Suprapubic skin (tissue), 4 donors: ENCODE results near the gene NLRC3. TPM values are rescaled to one million over a fixed set of nuclear protein-coding genes. Genes with fewer than 3 reads are reported as not detected.
"Not testable (repeated sequence)": the region's sequence is repeated elsewhere in the genome, so short reads cannot be mapped to it uniquely, and the experiment has no call there.

Experiments used
- DNase-seq, 2 donors: peaks; one replicate each; pipeline ENCODE4 v3.0.0-alpha.2; 2019; ENCODE audit warnings: low spot score in 2 of 2
- H3K27ac ChIP-seq: fragments of 200-600 bp; sonication (generic); one replicate; pipeline ENCODE4 v1.5.1; 2019
- H3K27me3 ChIP-seq: fragments of 200-600 bp; sonication (generic); one replicate; pipeline ENCODE4 v1.5.1; 2019
- H3K36me3 ChIP-seq: fragments of 200-600 bp; sonication (generic); one replicate; pipeline ENCODE4 v1.5.1; 2019
- H3K4me1 ChIP-seq: fragments of 200-600 bp; sonication (generic); one replicate; pipeline ENCODE4 v1.5.1; 2019
- H3K4me3 ChIP-seq: fragments of 200-600 bp; sonication (generic); one replicate; pipeline ENCODE4 v1.5.1; 2019; ENCODE audit warnings: mild to moderate bottlenecking
- H3K9me3 ChIP-seq: fragments of 200-600 bp; sonication (generic); one replicate; pipeline ENCODE4 v1.5.1; 2019
- CTCF ChIP-seq, 2 donors: fragments of 200-600 bp in 1 of 2; fragments of 450-650 bp in 1 of 2; sonication (generic) in 1 of 2; IDR thresholded peaks; one replicate each; pipeline ENCODE4 v1.5.1; 2016 to 2019; ENCODE audit warnings: antibody characterized with exemption in 2 of 2, mild to moderate bottlenecking in 1 of 2, moderate library complexity in 1 of 2
- EP300 ChIP-seq: sonication (generic); formaldehyde crosslinking; IDR thresholded peaks from one replicate; pipeline ENCODE4 v1.6.1; 2017; ENCODE audit warnings: antibody characterized with exemption
- POLR2A ChIP-seq, 2 donors: fragments of 450-650 bp; IDR thresholded peaks; one replicate each; pipeline ENCODE4 v1.6.1; 2017; ENCODE audit warnings: antibody characterized with exemption in 2 of 2, mild to moderate bottlenecking in 2 of 2, moderate library complexity in 2 of 2
- POLR2AphosphoS5 ChIP-seq, 3 donors: sonication (generic); formaldehyde crosslinking; IDR thresholded peaks; one replicate each; pipeline ENCODE4 v1.6.1; 2017; ENCODE audit warnings: antibody characterized with exemption in 3 of 3
- WGBS: methylation state at CpG from one replicate; pipeline ENCODE4 v1.1.5; 2018; 5-methylcytosine and 5-hydroxymethylcytosine counted together
- total RNA-seq, 4 donors: library from RNA; depleted of rRNA; stranded (reverse); fragments of >200 nt; gene quantifications; one replicate each; pipeline ENCODE4 v1.1.0, GENCODE V29; 2016

NLRC3 gene
- total RNA-seq, 4 donors from 2014 or later: 0.16 to 1.2 (median 0.39) TPM

DNA sequence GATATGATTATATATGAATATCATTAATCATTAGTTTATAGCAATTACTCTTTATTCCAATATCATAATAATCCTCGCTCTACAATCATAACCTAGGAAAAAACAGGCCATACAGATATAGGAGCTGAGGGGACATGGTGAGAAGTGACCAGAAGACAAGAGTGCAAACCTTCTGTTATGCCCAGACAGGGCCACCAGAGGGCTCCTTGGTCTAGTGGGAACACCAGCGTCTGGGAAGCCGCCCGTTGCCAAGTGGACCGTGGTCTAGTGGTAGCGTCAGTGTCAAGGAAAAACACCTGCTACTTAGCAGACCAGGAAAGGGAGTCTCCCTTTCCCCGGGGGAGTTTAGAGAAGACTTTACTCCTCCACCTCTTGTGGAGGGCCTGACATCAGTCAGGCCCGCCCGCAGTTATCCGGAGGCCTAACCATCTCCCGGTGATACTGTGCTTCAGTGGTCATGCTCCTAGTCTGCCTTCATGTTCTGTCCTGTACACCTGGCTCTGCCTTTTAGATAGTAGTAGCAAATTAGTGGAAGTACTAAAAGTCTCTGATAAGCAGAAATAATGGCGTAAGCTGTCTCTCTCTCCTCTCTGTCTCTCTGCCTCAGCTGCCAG, 49.9 kb downstream of the NLRC3 start:
- 61% methylated on average over 12 of the region's 12 CpGs for WGBS
- H3K4me1 ChIP-seq, H3K4me3 ChIP-seq, H3K27me3 ChIP-seq, H3K27ac ChIP-seq, H3K9me3 ChIP-seq: not testable (repeated sequence)
- TF ChIP-seq CTCF (IDR thresholded peaks at IDR 0.05): peak; percentile 41 to 51
- peak; percentile 75 to 85 for DNase-seq
- peaks cover 67% of the 10 kb centered on the region for H3K36me3 ChIP-seq

- DNase-seq: no peak
- Histone ChIP-seq H3K27ac (no peak overlapping the region), H3K27me3 (no peaks in the 10 kb centered on the region), H3K4me1 (no peaks in the 10 kb centered on the region), H3K36me3 (peaks cover 61% of the 10 kb centered on the region), H3K4me3 (no peak overlapping the region), H3K9me3 (no peaks in the 10 kb centered on the region)
- WGBS: 77% methylated on average over 5 of the region's 5 CpGs
- TF ChIP-seq POLR2A (IDR thresholded peaks at IDR 0.05): no peak
- TF ChIP-seq EP300: no peak
- TF ChIP-seq POLR2AphosphoS5 (IDR thresholded peaks at IDR 0.05): no peak
- no peak for TF ChIP-seq CTCF (IDR thresholded peaks at IDR 0.05)
Observed at GRCh38 chr16:3525951-3526350, 51.3 kb downstream of the NLRC3 start.

- DNase-seq: no peak
- no peaks in the 10 kb centered on the region for H3K4me1 ChIP-seq
- H3K4me3 ChIP-seq: no peak overlapping the region
- H3K27ac ChIP-seq: no peak overlapping the region
- H3K27me3 ChIP-seq: no peaks in the 10 kb centered on the region
- 98% methylated on average over 3 of the region's 3 CpGs for WGBS
- no peaks in the 10 kb centered on the region for H3K9me3 ChIP-seq
- TF ChIP-seq EP300 (no peak), POLR2AphosphoS5 (IDR thresholded peaks at IDR 0.05) (no peak), POLR2A (IDR thresholded peaks at IDR 0.05) (no peak), CTCF (IDR thresholded peaks at IDR 0.05) (no peak)
- peaks cover 65% of the 10 kb centered on the region for H3K36me3 ChIP-seq
Observed at GRCh38 chr16:3523281-3523680, 53.9 kb downstream of the NLRC3 start.

- no peak for TF ChIP-seq EP300
- no peak for TF ChIP-seq CTCF (IDR thresholded peaks at IDR 0.05)
- no peak for TF ChIP-seq POLR2AphosphoS5 (IDR thresholded peaks at IDR 0.05)
- TF ChIP-seq POLR2A (IDR thresholded peaks at IDR 0.05): no peak
- no peaks in the 10 kb centered on the region for H3K9me3 ChIP-seq
- no peaks in the 10 kb centered on the region for H3K4me1 ChIP-seq
- DNase-seq: no peak
- H3K27ac ChIP-seq: peak overlapping the region; percentile 32
- H3K4me3 ChIP-seq: no peak overlapping the region
- 44% methylated on average over 8 of the region's 8 CpGs for WGBS
- H3K27me3 ChIP-seq: no peaks in the 10 kb centered on the region
- peaks cover 65% of the 10 kb centered on the region for H3K36me3 ChIP-seq
Observed at GRCh38 chr16:3520841-3521240, 56.4 kb downstream of the NLRC3 start.

DNA sequence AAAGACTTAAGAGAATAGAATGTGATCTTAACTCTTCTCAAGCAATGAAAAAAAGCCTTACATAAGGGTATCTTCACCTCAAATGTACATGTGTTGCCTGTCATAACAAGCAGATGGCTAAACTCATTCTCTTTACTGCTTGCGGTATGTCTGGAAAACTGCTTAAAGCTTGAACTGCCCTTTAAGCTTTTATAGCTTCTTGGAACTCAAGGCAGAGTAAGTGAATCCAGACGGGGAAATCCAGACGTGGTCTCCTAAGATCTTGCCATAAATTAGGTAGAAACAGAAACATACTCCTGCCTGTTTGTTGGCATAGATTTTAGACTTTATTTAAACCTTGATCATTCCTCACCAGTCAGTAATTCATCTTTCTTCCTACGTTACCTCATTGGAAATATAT, 56.8 kb downstream of the NLRC3 start:
- H3K27me3 ChIP-seq: no peaks in the 10 kb centered on the region
- no peaks in the 10 kb centered on the region for H3K4me1 ChIP-seq
- peaks cover 63% of the 10 kb centered on the region for H3K36me3 ChIP-seq
- H3K4me3 ChIP-seq: no peak overlapping the region
- DNase-seq: no peak
- WGBS: 61% methylated on average over 4 of the region's 4 CpGs
- peak overlapping the region; percentile 32 for H3K27ac ChIP-seq
- H3K9me3 ChIP-seq: no peaks in the 10 kb centered on the region
- TF ChIP-seq POLR2A (IDR thresholded peaks at IDR 0.05): no peak
- no peak for TF ChIP-seq EP300
- TF ChIP-seq CTCF (IDR thresholded peaks at IDR 0.05): no peak
- TF ChIP-seq POLR2AphosphoS5 (IDR thresholded peaks at IDR 0.05): no peak
